Measurements from ENCODE around the gene GNAI1. TPM values are rescaled to one million over a fixed set of nuclear protein-coding genes. Genes with fewer than 3 reads are reported as not detected.

Gene GNAI1
- total RNA-seq, 1 donor from 2014 or later: 25.2 TPM

GRCh38 chr7:80204454-80204853, 69.8 kb downstream of the GNAI1 start:
- no peak for TF ChIP-seq CTCF (conservative IDR thresholded peaks at IDR 0.05)
- no peaks in the 10 kb centered on the region for H3K27me3 Mint-ChIP-seq (ENCODE audit: low read depth)
- no peak for DNase-seq (ENCODE audit: low read depth, low spot score)
- no peaks in the 10 kb centered on the region for H3K9me3 Mint-ChIP-seq
- peaks cover 5% of the 10 kb centered on the region for H3K4me1 Mint-ChIP-seq
- peaks cover 18% of the 10 kb centered on the region for H3K36me3 Mint-ChIP-seq (ENCODE audit: low read depth)
- H3K27ac Mint-ChIP-seq (ENCODE audit: unreplicated experiment): no peak overlapping the region
- no peak overlapping the region for H3K4me3 Mint-ChIP-seq

DNA sequence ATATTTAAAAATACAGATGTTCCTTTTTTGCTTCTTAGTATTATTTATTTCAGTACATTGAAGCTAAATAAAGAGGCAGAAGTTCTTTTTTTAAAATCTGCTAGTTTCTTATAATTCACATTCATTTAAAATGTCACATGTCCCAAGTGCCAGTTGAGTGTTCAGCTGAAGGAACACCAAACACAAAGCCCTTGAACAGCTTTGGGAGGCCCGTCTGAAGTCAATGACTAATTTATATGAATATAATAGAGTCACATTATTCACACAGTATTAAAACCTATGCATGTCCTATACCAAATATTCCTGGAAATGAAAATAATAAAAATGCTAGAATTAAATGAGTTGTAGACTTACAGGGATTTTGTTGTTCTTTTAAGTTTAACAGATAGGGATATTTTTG, 70.3 kb downstream of the GNAI1 start:
- H3K27me3 Mint-ChIP-seq (ENCODE audit: low read depth): no peaks in the 10 kb centered on the region

GRCh38 chr7:80206763-80207162, 72.1 kb downstream of the GNAI1 start:
- Mint-ChIP-seq H3K9me3 (no peaks in the 10 kb centered on the region), H3K4me1 (peaks cover 15% of the 10 kb centered on the region), H3K36me3 (ENCODE audit: low read depth) (peaks cover 9% of the 10 kb centered on the region), H3K4me3 (no peak overlapping the region), H3K27me3 (ENCODE audit: low read depth) (no peaks in the 10 kb centered on the region), H3K27ac (ENCODE audit: unreplicated experiment) (no peak overlapping the region)
- no peak for TF ChIP-seq CTCF (conservative IDR thresholded peaks at IDR 0.05)
- no peak for DNase-seq (ENCODE audit: low read depth, low spot score)

More for the DNA sequence above, 70.3 kb downstream of the GNAI1 start:
- Mint-ChIP-seq H3K27ac (ENCODE audit: unreplicated experiment) (no peak overlapping the region), H3K4me3 (no peak overlapping the region), H3K9me3 (no peaks in the 10 kb centered on the region), H3K4me1 (peaks cover 5% of the 10 kb centered on the region), H3K36me3 (ENCODE audit: low read depth) (peaks cover 14% of the 10 kb centered on the region)
- no peak for DNase-seq (ENCODE audit: low read depth, low spot score)
- no peak for TF ChIP-seq CTCF (conservative IDR thresholded peaks at IDR 0.05)

DNA sequence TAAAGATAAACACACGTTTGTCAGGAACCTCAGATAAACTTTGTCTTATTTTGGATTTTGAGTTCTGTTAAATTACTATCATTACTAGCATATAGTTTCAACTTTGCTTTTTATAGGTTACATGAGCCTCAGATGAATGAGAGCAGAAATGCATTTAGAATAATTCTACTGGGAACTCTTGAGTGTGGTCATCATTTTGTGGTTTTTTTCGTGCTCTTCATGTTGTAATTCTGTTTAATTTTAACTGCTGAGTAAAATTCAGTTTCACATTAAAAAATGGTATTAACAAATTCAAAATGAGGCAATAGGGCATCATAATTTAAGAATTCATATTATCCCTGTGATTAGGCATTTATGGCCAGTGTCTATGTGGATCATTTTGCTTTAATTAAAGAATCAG, 72.9 kb downstream of the GNAI1 start:
- Mint-ChIP-seq H3K4me1 (peaks cover 15% of the 10 kb centered on the region), H3K27me3 (ENCODE audit: low read depth) (no peaks in the 10 kb centered on the region), H3K9me3 (no peaks in the 10 kb centered on the region), H3K36me3 (ENCODE audit: low read depth) (peaks cover 11% of the 10 kb centered on the region), H3K27ac (ENCODE audit: unreplicated experiment) (no peak overlapping the region), H3K4me3 (no peak overlapping the region)
- no peak for DNase-seq (ENCODE audit: low read depth, low spot score)
- TF ChIP-seq CTCF (conservative IDR thresholded peaks at IDR 0.05): no peak

DNA sequence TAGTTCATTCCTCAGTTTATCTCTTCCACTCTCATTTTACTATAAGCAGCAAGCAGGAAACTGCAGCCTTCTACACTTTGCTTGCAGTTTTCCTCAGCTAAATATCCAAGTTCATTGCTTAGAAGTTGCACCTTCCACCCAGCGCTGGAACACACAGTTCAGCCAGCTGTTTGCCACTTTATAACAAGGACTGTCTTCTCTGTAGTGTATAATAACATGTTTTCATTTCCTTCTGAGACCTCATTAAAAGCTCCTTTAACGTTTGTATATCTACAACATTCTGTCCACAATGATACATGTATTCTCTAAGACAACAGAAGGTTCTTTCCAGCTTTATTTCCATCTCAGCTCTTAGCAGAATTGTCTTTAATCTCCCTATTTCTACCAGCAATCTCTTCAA, 74.1 kb downstream of the GNAI1 start:
- no peak for TF ChIP-seq CTCF (conservative IDR thresholded peaks at IDR 0.05)
- no peak overlapping the region for H3K4me3 Mint-ChIP-seq
- peaks cover 15% of the 10 kb centered on the region for H3K4me1 Mint-ChIP-seq
- H3K9me3 Mint-ChIP-seq: no peaks in the 10 kb centered on the region
- H3K36me3 Mint-ChIP-seq (ENCODE audit: low read depth): peaks cover 12% of the 10 kb centered on the region
- no peak overlapping the region for H3K27ac Mint-ChIP-seq (ENCODE audit: unreplicated experiment)
- DNase-seq (ENCODE audit: low read depth, low spot score): no peak
- H3K27me3 Mint-ChIP-seq (ENCODE audit: low read depth): no peaks in the 10 kb centered on the region

- H3K9me3 Mint-ChIP-seq: no peaks in the 10 kb centered on the region
- H3K27me3 Mint-ChIP-seq (ENCODE audit: low read depth): no peaks in the 10 kb centered on the region
- no peak overlapping the region for H3K27ac Mint-ChIP-seq (ENCODE audit: unreplicated experiment)
- no peak for DNase-seq (ENCODE audit: low read depth, low spot score)
- H3K4me3 Mint-ChIP-seq: no peak overlapping the region
- peaks cover 12% of the 10 kb centered on the region for H3K36me3 Mint-ChIP-seq (ENCODE audit: low read depth)
- H3K4me1 Mint-ChIP-seq: peaks cover 15% of the 10 kb centered on the region
- no peak for TF ChIP-seq CTCF (conservative IDR thresholded peaks at IDR 0.05)
Measured at GRCh38 chr7:80210400-80210799, 75.8 kb downstream of the GNAI1 start.
